Astrocyte (in vitro differentiated cells and primary cell): ENCODE results near the gene CMSS1.

Experiments
- CTCF ChIP-seq: IDR thresholded peaks from 2 replicates; pipeline ENCODE4 v1.5.1; 2011; ENCODE audit warnings: low read depth, mild to moderate bottlenecking, inconsistent platforms, low read length, moderate library complexity; ENCODE audit not compliant: insufficient read depth
- EZH2 ChIP-seq: IDR thresholded peaks from 2 replicates; pipeline ENCODE4 v1.6.1; 2012; ENCODE audit warnings: mild to moderate bottlenecking, low read length, inconsistent platforms; ENCODE audit not compliant: insufficient read depth

- peak; percentile 75 for TF ChIP-seq CTCF
- no peak for TF ChIP-seq EZH2
These were observed 25.3 kb downstream of the CMSS1 start for GRCh38 chr3:99842826-99843589.
